Stomach (tissue), 9 donors: Measurements from ENCODE around the gene ZNF775. TPM values are rescaled to one million over a fixed set of nuclear protein-coding genes. Genes with fewer than 3 reads are reported as not detected.

Experiments used
- DNase-seq, 2 donors: peaks; one replicate each; pipeline versions ENCODE4 v3.0.0 to v3.0.0-alpha.2; 2013 to 2019
- H3K27ac ChIP-seq, 5 donors: fragments of 200-600 bp in 4 of 5; sonication (generic) in 4 of 5; one replicate each; pipeline ENCODE4 v1.5.1; 2013 to 2019; ENCODE audit warnings: mild to moderate bottlenecking in 1 of 5, moderate library complexity in 1 of 5
- H3K27me3 ChIP-seq, 3 donors: fragments of 200-600 bp; sonication (generic); one replicate each; pipeline ENCODE4 v1.5.1; 2017 to 2019; ENCODE audit warnings: mixed run types in 1 of 3
- H3K36me3 ChIP-seq, 4 donors: fragments of 200-600 bp; sonication (generic); 1 replicate in 3 of 4; 2 replicates in 1 of 4; pipeline ENCODE4 v1.5.1; 2016 to 2019
- H3K4me1 ChIP-seq, 4 donors: fragments of 200-600 bp; sonication (generic); one replicate each; pipeline ENCODE4 v1.5.1; 2016 to 2019
- H3K4me3 ChIP-seq, 4 donors: fragments of 200-600 bp; sonication (generic) in 3 of 4; one replicate each; pipeline ENCODE4 v1.5.1; 2016 to 2019; ENCODE audit warnings: mild to moderate bottlenecking in 1 of 4
- H3K9me3 ChIP-seq, 4 donors: fragments of 200-600 bp; sonication (generic); one replicate each; pipeline ENCODE4 v1.5.1; 2016 to 2019
- EP300 ChIP-seq: sonication (generic); formaldehyde crosslinking; IDR thresholded peaks from one replicate; pipeline ENCODE4 v1.6.1; 2017; ENCODE audit warnings: antibody characterized with exemption
- POLR2A ChIP-seq, 4 donors: fragments of 450-650 bp; IDR thresholded peaks; one replicate each; pipeline ENCODE4 v1.6.1; 2016; ENCODE audit warnings: antibody characterized with exemption in 4 of 4, control low read depth in 2 of 4, mild to moderate bottlenecking in 1 of 4, moderate library complexity in 1 of 4
- POLR2AphosphoS5 ChIP-seq, 3 donors: sonication (generic); formaldehyde crosslinking; IDR thresholded peaks; one replicate each; pipeline ENCODE4 v1.6.1; 2016; ENCODE audit warnings: antibody characterized with exemption in 3 of 3
- WGBS, 5 donors: extraction: QIAGEN DNeasy Blood & Tissue Kit in 3 of 5; methylation state at CpG; one replicate each; pipeline versions ENCODE4 v1.1.5 to v1.1.7; 2013 to 2018; 5-methylcytosine and 5-hydroxymethylcytosine counted together
- intact Hi-C: fragments of 100-400 bp; cut with DNase I; formaldehyde crosslinking; loops from one replicate; pipeline ENCODE4 v1.15.1; 2023; ENCODE audit warnings: low total_unique reads
- polyA plus RNA-seq, 3 donors: library from polyadenylated mRNA; stranded (reverse); fragments of 200-250 nt; gene quantifications; one replicate each; pipeline ENCODE4 v1.2.3, GENCODE V29; 2013
- total RNA-seq, 5 donors: library from RNA; depleted of rRNA; stranded (reverse); fragments of >200 nt; gene quantifications; one replicate each; pipeline versions ENCODE4 v1.1.0 to v1.2.3, GENCODE V29; 2014 to 2016
- TF ChIP-seq, protein P1 (sequence below), 7 experiments: fragments of 450-650 bp in 4 of 7; fragments of 200-600 bp in 3 of 7; sonication (generic) in 3 of 7; IDR thresholded peaks; one replicate each; pipeline ENCODE4 v1.5.1; 2016 to 2019; ENCODE audit warnings: antibody characterized with exemption in 7 of 7, control low read depth in 2 of 7, mild to moderate bottlenecking in 1 of 7
- donor health status: healthy with polysubstance abuse.
- donor health status: Bipolar disorder and iron deficiency.
- donor health status: healthy.

Gene ZNF775
- total and polyA plus RNA-seq, 8 donors, result 1.8 to 17.0 (median 2.5) TPM; not detected in 2

DNA sequence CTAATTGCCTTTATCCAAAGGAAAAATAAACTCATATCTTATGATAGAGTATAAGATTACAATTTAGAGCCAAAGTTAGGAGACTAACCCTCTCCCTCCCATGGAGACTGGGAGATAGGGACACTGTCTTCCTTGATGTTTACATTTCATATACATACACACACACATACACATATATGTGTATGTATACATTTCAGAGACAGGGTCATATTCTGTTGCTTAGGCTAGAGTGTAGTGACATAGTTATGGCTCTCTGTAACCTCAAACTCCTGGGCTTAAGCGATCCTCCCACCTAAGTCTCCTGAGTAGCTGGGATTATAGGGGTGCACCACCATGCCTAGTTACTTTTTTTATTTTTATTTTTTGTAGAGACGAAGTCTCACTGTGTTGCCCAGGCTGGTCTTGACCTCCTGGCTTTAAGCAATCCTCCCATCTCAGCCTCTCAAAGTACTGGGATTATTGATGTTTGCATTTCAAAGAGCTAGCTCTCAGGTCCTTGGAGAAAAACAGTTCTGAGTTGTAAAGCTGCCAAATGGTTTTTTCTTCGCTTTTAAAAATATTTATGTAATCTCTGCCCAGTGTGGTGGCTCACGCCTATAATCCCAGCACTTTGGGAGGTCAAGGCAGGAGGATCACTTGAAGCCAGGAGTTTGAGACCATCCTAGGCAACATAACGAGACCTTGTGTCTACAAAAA is 18.6 kb upstream of the ZNF775 start:
- peaks cover 0 to 25% (median 2%) of the 10 kb centered on the region in 4 donors for H3K4me1 ChIP-seq
- no peaks in the 10 kb centered on the region for H3K27me3 ChIP-seq
- TF ChIP-seq POLR2A (IDR thresholded peaks at IDR 0.05), result no peak
- no peak for TF ChIP-seq EP300
- no peak for TF ChIP-seq POLR2AphosphoS5 (IDR thresholded peaks at IDR 0.05)
- TF ChIP-seq, protein P1, sequence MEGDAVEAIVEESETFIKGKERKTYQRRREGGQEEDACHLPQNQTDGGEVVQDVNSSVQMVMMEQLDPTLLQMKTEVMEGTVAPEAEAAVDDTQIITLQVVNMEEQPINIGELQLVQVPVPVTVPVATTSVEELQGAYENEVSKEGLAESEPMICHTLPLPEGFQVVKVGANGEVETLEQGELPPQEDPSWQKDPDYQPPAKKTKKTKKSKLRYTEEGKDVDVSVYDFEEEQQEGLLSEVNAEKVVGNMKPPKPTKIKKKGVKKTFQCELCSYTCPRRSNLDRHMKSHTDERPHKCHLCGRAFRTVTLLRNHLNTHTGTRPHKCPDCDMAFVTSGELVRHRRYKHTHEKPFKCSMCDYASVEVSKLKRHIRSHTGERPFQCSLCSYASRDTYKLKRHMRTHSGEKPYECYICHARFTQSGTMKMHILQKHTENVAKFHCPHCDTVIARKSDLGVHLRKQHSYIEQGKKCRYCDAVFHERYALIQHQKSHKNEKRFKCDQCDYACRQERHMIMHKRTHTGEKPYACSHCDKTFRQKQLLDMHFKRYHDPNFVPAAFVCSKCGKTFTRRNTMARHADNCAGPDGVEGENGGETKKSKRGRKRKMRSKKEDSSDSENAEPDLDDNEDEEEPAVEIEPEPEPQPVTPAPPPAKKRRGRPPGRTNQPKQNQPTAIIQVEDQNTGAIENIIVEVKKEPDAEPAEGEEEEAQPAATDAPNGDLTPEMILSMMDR (IDR thresholded peaks at IDR 0.05), result no peak
- no peak overlapping the region for H3K27ac ChIP-seq
- DNase-seq, result no peak
- H3K36me3 ChIP-seq, result no peaks in the 10 kb centered on the region
- WGBS, 5 donors, result 59 to 75% (median 73%) methylated on average over 5 of the region's 5 CpGs
- intact Hi-C loops, result loop anchor here (10.0 kb wide), 1 partner anchor 54 kb away; no protein-coding TSS in a partner anchor
- H3K4me3 ChIP-seq, result no peak overlapping the region
- no peaks in the 10 kb centered on the region for H3K9me3 ChIP-seq

DNA sequence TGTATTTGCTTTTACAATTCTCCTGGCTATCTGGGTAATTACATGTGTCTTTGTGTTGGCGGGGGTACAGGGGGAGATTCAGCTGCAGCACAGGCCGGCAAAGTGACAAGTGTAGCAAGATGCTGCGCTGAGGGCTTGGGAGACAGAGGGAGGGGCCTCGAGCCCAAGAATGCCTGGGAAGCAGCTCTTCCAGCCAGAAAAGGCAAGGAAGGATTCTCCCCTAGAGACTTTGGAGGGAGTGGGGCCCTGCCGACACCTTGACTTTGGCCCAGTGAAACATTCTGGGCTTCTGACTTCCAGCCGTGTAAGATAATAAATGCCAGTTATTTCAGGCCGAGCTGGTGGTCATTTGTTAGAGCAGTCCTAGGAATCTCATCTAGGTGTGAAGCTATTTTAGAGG is 17.7 kb upstream of the ZNF775 start:
- peak in 1 of 2 donors; percentile 12 for DNase-seq
- Histone ChIP-seq H3K36me3 (no peaks in the 10 kb centered on the region), H3K9me3 (no peaks in the 10 kb centered on the region), H3K4me3 (no peak overlapping the region), H3K27ac (no peak overlapping the region), H3K4me1 (peaks cover 0 to 20% (median 3%) of the 10 kb centered on the region in 4 donors), H3K27me3 (no peaks in the 10 kb centered on the region)
- 73 to 84% (median 78%) methylated on average over 7 of the region's 7 CpGs for WGBS, 5 donors
- no peak for TF ChIP-seq POLR2AphosphoS5 (IDR thresholded peaks at IDR 0.05)
- TF ChIP-seq, protein P1 (IDR thresholded peaks at IDR 0.05), result no peak
- TF ChIP-seq POLR2A (IDR thresholded peaks at IDR 0.05), result no peak
- no peak for TF ChIP-seq EP300
- intact Hi-C loops, result loop anchor here (10.0 kb wide), 1 partner anchor 53 kb away; no protein-coding TSS in a partner anchor

GRCh38 chr7:150361807-150362621 is 17.1 kb upstream of the ZNF775 start:
- H3K9me3 ChIP-seq, result no peaks in the 10 kb centered on the region
- H3K36me3 ChIP-seq, result no peaks in the 10 kb centered on the region
- DNase-seq, result peak in 1 of 2 donors; percentile 3
- H3K27me3 ChIP-seq, result no peaks in the 10 kb centered on the region
- H3K4me3 ChIP-seq, result no peak overlapping the region
- intact Hi-C loops, result loop anchor here (10.0 kb wide), 1 partner anchor 53 kb away; no protein-coding TSS in a partner anchor
- H3K27ac ChIP-seq, result no peak overlapping the region
- TF ChIP-seq POLR2A (IDR thresholded peaks at IDR 0.05) (no peak), EP300 (no peak), POLR2AphosphoS5 (IDR thresholded peaks at IDR 0.05) (no peak)
- TF ChIP-seq, protein P1 (IDR thresholded peaks at IDR 0.05), result no peak
- peaks cover 0 to 19% (median 4%) of the 10 kb centered on the region in 4 donors for H3K4me1 ChIP-seq
- 78 to 90% (median 87%) methylated on average over 18 of the region's 18 CpGs for WGBS, 5 donors

DNA sequence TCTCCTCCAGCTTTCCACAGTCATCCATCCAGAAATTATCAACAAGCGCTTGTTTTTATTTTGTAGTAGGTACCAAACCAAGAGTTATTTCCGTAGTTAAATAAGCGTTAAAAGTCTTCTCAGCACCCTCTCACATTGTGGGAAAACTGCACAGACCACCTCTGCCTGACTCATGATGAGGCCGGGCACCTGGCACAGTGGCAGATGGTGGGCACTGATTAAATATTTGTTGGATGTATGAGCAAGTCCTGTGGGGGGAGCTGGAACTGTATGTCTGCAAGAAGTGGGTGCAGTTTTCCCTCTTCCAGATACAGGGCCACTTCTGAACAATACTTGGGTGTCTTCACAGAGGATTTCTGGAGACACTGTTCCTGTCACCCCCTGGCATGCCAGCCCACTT is 15.8 kb upstream of the ZNF775 start:
- no peak overlapping the region for H3K27ac ChIP-seq

More for the DNA sequence above, 15.8 kb upstream of the ZNF775 start:
- Histone ChIP-seq H3K36me3 (no peaks in the 10 kb centered on the region), H3K4me3 (no peak overlapping the region), H3K4me1 (peaks cover 9 to 23% (median 12%) of the 10 kb centered on the region in 4 donors), H3K9me3 (no peaks in the 10 kb centered on the region), H3K27me3 (no peaks in the 10 kb centered on the region)
- peak in 1 of 2 donors; percentile 16 for DNase-seq
- intact Hi-C loops, result loop anchor here (10.0 kb wide), 1 partner anchor 51 kb away; no protein-coding TSS in a partner anchor
- 75 to 90% (median 84%) methylated on average over 4 of the region's 4 CpGs for WGBS, 5 donors
- TF ChIP-seq POLR2AphosphoS5 (IDR thresholded peaks at IDR 0.05) (no peak), POLR2A (IDR thresholded peaks at IDR 0.05) (no peak), EP300 (no peak)
- TF ChIP-seq, protein P1 (IDR thresholded peaks at IDR 0.05), result no peak
